ENCODE results near the gene PALLD. TPM values are rescaled to one million over a fixed set of nuclear protein-coding genes. Genes with fewer than 3 reads are reported as not detected.

Gene PALLD
- total and polyA plus RNA-seq, 2 donors (not counting 3 experiments of a cell fraction or from before 2014, with no cell fraction given): 13.4 to 48.2 TPM

DNA sequence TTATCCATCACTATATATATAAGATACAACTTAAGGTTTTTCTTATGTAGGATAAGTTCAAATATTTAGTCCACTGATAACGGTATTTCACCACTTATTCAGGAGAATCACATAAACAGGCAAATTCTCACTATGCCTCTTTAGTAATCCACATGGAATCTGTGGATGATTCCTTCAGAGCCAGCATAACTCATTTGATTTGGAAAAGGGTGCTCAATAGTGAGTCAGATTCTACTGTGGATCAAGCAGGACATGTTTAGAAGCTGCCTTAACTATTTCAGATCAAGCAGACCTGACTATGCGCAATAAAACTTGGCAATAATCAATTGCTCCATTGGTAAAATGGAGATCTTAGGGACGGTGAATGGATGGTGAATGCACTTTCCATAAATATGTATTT is 329.1 kb downstream of the PALLD start:
- Histone ChIP-seq H3K4me3 (replicated peaks in 1 of 3; ENCODE audit: insufficient read depth in 1 of 3, low read depth in 1 of 3, low read length in 3 of 3) (no peak overlapping the region), H3K27ac (ENCODE audit: insufficient read depth, low read depth, low read length) (no peak overlapping the region), H3K9me3 (replicated peaks; ENCODE audit: control insufficient read depth, insufficient read depth, low read length) (no peaks in the 10 kb centered on the region), H3K9ac (replicated peaks; ENCODE audit: extremely low read depth, insufficient read depth, low read length) (no peak overlapping the region), H2AFZ (ENCODE audit: low read depth, low read length) (no peak overlapping the region), H3K4me1 (ENCODE audit: control insufficient read depth, extremely low read depth, insufficient read depth, low read length) (peaks cover under 1% of the 10 kb centered on the region), H3K9me1 (replicated peaks; ENCODE audit: control insufficient read depth, extremely low read depth, insufficient read depth, low read length) (no peaks in the 10 kb centered on the region), H3K79me2 (ENCODE audit: control insufficient read depth, insufficient read depth, low read length) (no peaks in the 10 kb centered on the region), H3K27me3 (ENCODE audit: control insufficient read depth in 2 of 2, insufficient read depth in 2 of 2, low read length in 2 of 2) (no peaks in the 10 kb centered on the region), H3K36me3 (ENCODE audit: control insufficient read depth in 2 of 2, extremely low read depth in 1 of 2, insufficient read depth in 2 of 2, low read length in 2 of 2) (no peaks in the 10 kb centered on the region), H4K20me1 (replicated peaks; ENCODE audit: control insufficient read depth, extremely low read depth, insufficient read depth, low read length) (no peaks in the 10 kb centered on the region), H3K4me2 (ENCODE audit: insufficient read depth, low read length) (no peak overlapping the region)
- intact Hi-C loops (cut with micrococcal nuclease) (no loop called here), dilution Hi-C loops (cut with MboI; ENCODE audit: extremely low pct_ligation_motif_present, low sequenced_read_pairs) (no loop called here)
- POLR2A ChIA-PET: no interaction called here
- TF ChIP-seq MYC (IDR thresholded peaks at IDR 0.05; ENCODE audit: low read depth, low read length) (no peak), POLR2AphosphoS5 (IDR thresholded peaks at IDR 0.05; ENCODE audit: insufficient read depth, low read depth, low read length) (no peak), FOS (IDR thresholded peaks at IDR 0.05; ENCODE audit: borderline replicate concordance, insufficient read depth, low read length) (no peak), POLR2A (IDR thresholded peaks at IDR 0.05; ENCODE audit: low read depth, low read length) (no peak), GATA2 (IDR thresholded peaks at IDR 0.05; ENCODE audit: insufficient read depth, insufficient read length, low read depth, low read length) (no peak), EZH2 (IDR thresholded peaks at IDR 0.05; ENCODE audit: borderline replicate concordance, low read depth, low read length, severe bottlenecking) (no peak), MAX (IDR thresholded peaks at IDR 0.05; ENCODE audit: insufficient read depth, insufficient read length) (no peak), JUN (IDR thresholded peaks at IDR 0.05; ENCODE audit: borderline replicate concordance, insufficient read depth, insufficient read length, low read depth) (no peak)
- TF ChIP-seq, protein P1, sequence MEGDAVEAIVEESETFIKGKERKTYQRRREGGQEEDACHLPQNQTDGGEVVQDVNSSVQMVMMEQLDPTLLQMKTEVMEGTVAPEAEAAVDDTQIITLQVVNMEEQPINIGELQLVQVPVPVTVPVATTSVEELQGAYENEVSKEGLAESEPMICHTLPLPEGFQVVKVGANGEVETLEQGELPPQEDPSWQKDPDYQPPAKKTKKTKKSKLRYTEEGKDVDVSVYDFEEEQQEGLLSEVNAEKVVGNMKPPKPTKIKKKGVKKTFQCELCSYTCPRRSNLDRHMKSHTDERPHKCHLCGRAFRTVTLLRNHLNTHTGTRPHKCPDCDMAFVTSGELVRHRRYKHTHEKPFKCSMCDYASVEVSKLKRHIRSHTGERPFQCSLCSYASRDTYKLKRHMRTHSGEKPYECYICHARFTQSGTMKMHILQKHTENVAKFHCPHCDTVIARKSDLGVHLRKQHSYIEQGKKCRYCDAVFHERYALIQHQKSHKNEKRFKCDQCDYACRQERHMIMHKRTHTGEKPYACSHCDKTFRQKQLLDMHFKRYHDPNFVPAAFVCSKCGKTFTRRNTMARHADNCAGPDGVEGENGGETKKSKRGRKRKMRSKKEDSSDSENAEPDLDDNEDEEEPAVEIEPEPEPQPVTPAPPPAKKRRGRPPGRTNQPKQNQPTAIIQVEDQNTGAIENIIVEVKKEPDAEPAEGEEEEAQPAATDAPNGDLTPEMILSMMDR (IDR thresholded peaks at IDR 0.05; ENCODE audit: extremely low read depth in 1 of 2, insufficient read depth in 1 of 2, low read depth in 1 of 2, low read length in 2 of 2): no peak
- DNase-seq (ENCODE audit: low read depth, low spot score): no peak
- no peak for FAIRE-seq
- CTCF ChIA-PET: no interaction called here
- BruUV-seq (replicated peaks): no TSS peak

Measured in endothelial cell of umbilical vein (primary cell).